Measurements from ENCODE around the gene MRPS25.
"Not testable (repeated sequence)": the region's sequence is repeated elsewhere in the genome, so short reads cannot be mapped to it uniquely, and the experiment has no call there.

The MRPS25 gene

DNA sequence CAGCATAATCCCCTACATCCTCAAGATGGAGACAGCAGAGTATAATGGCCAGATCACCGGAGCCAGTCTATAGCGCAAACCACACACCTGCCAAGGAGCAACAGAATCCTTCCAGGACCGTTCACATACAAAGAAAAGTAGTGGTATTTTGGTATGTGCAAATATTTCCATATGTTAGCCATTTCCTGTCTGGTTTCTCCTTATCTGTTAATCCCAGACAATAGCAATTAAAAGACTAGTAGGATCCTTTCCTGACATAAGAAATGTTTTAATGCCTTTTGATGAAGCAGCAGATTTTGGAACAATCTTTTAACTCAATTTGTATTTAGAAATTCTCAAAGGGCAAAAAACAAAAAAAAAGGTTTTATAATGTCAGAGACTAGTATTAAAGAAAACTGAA is 22.2 kb downstream of the MRPS25 start:
- no peak for DNase-seq

GRCh38 chr3:15041950-15042349 is 23.2 kb downstream of the MRPS25 start:
- DNase-seq: no peak

DNA sequence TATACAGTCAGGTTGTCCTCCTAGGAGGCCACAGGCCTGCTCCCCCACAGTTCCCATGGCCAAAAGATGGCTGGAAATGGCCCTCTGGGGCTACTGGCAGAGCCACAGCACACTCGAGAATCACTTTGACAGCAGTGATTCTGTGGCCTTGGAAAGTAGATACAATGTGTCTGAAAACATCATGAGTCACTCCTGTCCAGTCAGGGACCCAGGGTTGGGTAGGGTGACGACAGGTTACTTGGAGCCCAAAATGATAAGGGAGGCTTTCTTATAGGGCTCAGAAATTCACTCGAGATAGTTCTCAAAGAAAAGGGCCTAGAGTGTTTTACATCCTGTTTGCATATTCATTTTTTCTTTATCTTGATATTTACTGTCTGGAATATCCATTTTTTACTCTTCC is 24.3 kb downstream of the MRPS25 start:
- DNase-seq: no peak

- DNase-seq: no peak
Observed at GRCh38 chr3:15038306-15038705, 26.8 kb downstream of the MRPS25 start.

DNA sequence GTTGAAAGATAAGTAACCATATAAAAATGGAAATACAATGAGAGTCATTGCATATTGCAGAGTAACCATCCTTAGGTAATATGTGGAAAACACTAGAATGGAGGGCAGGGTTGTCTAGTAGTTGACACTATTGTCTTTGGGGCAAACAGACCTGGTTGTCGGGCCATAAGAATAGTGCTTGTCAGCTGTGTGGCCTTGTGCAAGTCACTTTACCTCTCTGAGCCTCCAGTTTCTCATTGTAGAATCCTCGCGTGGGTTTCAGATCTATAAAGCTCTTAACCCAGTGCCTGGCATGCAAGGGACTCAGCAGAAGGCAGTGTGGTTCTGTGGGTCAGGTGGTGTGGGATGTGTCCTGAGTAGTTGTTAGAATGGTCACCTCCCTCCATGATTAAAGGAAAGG is 32.0 kb downstream of the MRPS25 start:
- no peak for DNase-seq

DNA sequence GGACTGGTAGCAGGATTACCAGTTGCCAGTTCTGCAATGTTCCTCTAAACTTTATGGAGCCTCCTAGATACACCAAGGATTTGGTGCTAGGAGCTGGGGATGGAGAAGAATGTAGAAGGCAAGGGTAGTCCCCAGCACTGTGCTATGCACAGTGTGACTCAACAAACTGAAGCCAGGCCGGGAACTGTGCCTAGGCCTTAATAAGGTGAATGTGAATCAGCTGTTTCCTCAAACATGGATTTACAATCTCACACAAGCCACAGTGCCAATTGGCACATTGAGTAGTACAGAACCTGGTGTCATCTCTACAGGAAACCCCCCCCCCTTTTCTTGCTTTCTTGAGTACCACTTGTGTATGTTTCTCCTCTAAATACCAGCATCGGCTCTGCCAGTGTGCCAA is 32.5 kb downstream of the MRPS25 start:
- no peak for DNase-seq

- no peak for DNase-seq
Observed at GRCh38 chr3:15029625-15030024, 35.5 kb downstream of the MRPS25 start.

- DNase-seq: no peak
Observed at GRCh38 chr3:15023719-15024118, 41.4 kb downstream of the MRPS25 start.

GRCh38 chr3:15023249-15023648 is 41.9 kb downstream of the MRPS25 start:
- no peak for DNase-seq

- no peak for DNase-seq
Observed at GRCh38 chr3:15017191-15017590, 47.9 kb downstream of the MRPS25 start.

DNA sequence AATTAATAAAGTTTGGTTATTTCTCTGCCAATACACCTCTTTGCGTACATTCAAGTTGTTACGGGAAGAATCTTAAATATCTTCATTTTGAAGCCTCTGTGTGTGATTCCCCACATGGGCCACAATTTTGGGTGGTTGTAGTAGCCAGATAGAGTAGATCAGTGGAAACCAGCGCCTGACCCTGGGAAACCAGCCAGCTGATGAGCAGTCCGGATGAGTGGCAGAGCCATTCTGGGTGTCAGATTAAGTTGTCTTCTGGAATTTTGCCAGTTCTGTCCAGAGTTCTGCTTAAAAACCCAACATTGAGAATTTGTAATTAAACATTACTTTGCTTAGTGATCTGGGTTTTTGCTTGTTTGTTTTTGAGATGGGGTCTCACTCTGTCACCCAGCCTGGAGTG is 49.7 kb downstream of the MRPS25 start:
- no peak for DNase-seq

GRCh38 chr3:15014606-15015328 is 50.3 kb downstream of the MRPS25 start:
- DNase-seq: no peak

GRCh38 chr3:15011174-15011573 is 53.9 kb downstream of the MRPS25 start:
- no peak for DNase-seq

DNA sequence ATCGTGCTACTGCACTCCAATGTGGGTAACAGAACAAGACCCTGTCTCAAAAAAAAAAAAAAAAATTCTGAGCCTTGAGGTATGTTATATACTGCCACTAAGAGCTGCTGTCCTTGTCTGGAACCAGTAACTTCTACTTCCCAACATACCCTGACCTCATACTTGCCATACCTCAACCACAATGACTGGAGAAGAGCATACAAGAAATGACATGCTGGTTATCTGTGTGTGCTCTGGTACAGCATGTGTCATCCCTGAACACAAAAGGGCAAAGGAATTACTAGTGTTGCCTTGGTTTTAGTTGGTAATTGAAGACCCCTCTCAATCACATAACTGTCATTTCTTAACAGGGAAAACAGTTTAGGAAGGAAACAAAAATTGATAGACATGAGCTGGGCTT is 54.5 kb downstream of the MRPS25 start:
- DNase-seq: no peak

- DNase-seq: no peak
Observed at GRCh38 chr3:15009167-15009566, 55.9 kb downstream of the MRPS25 start.

- no peak for DNase-seq
Observed at GRCh38 chr3:15007681-15008141, 57.4 kb downstream of the MRPS25 start.

DNA sequence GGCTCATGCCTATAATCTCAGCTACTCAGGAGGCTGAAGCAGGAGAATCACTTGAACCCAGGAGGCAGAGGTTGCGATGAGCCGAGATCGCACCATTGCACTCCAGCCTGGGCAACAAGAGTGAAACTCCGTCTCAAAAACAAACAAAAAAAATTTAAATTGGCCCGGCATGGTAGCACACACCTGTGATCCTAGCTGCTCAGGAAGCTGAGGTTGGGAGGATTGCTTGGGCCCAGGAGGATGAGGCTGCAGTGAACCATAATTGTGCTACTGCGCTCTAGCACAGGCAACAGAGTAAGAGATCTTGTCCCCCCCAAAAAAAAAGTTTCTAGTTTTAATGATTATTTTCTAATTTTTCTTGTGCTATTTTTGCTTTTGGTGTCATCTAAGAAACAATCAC is 65.9 kb downstream of the MRPS25 start:
- not testable (repeated sequence) for DNase-seq

All from NCI-H1694 (cell line).